Measurements from ENCODE around the gene PRKG2. TPM values are rescaled to one million over a fixed set of nuclear protein-coding genes. Genes with fewer than 3 reads are reported as not detected.

The PRKG2 gene
- under 1 TPM; 0.15 to 0.25 TPM for total RNA-seq

GRCh38 chr4:81214881-81215868, at the start of gene PRKG2:
PRKG2 (minus strand) TSS chr4:81215222; CDS start chr4:81205047, 10,175 bp downstream.
- CTCF ChIA-PET, result no interaction called here
- Mint-ChIP-seq H3K36me3 (ENCODE audit: low read depth) (no peaks in the 10 kb centered on the region), H3K4me1 (peaks cover 9% of the 10 kb centered on the region), H3K27me3 (peaks cover 45% of the 10 kb centered on the region), H3K27ac (no peak within 1 kb of the TSS), H3K9me3 (no peaks in the 10 kb centered on the region), H3K4me3 (peak within 1 kb of the TSS; percentile 54)
- no peak for DNase-seq
- POLR2A ChIA-PET, result no interaction called here

- no peaks in the 10 kb centered on the region for H3K36me3 Mint-ChIP-seq (ENCODE audit: low read depth)
- ChIA-PET POLR2A (no interaction called here), CTCF (no interaction called here)
- DNase-seq, result no peak
- no peaks in the 10 kb centered on the region for H3K4me1 Mint-ChIP-seq
- no peak overlapping the region for H3K4me3 Mint-ChIP-seq
- H3K27me3 Mint-ChIP-seq, result peaks cover 3% of the 10 kb centered on the region
- H3K9me3 Mint-ChIP-seq, result no peaks in the 10 kb centered on the region
- no peak overlapping the region for H3K27ac Mint-ChIP-seq
Measured at GRCh38 chr4:81260443-81261101, 45.5 kb upstream of the PRKG2 start.

- no peak overlapping the region for H3K27ac Mint-ChIP-seq
- CTCF ChIA-PET, result interaction anchor here (1.3 kb wide), 1 partner anchor 13 kb away, joined by 3 read pairs; no protein-coding TSS in a partner anchor
- H3K4me1 Mint-ChIP-seq, result no peaks in the 10 kb centered on the region
Measured at GRCh38 chr4:81258841-81259550, 44.0 kb upstream of the PRKG2 start.

GRCh38 chr4:81257816-81258215, 42.8 kb upstream of the PRKG2 start:
- H3K36me3 Mint-ChIP-seq (ENCODE audit: low read depth), result no peaks in the 10 kb centered on the region
- H3K27ac Mint-ChIP-seq, result no peak overlapping the region
- CTCF ChIA-PET, result no interaction called here
- H3K27me3 Mint-ChIP-seq, result peaks cover 3% of the 10 kb centered on the region
- DNase-seq, result no peak
- POLR2A ChIA-PET, result no interaction called here
- H3K9me3 Mint-ChIP-seq, result no peaks in the 10 kb centered on the region
- no peaks in the 10 kb centered on the region for H3K4me1 Mint-ChIP-seq
- no peak overlapping the region for H3K4me3 Mint-ChIP-seq

More at GRCh38 chr4:81258841-81259550, 44.0 kb upstream of the PRKG2 start:
- no peak overlapping the region for H3K4me3 Mint-ChIP-seq
- no peaks in the 10 kb centered on the region for H3K9me3 Mint-ChIP-seq
- H3K27me3 Mint-ChIP-seq, result peaks cover 3% of the 10 kb centered on the region
- POLR2A ChIA-PET, result no interaction called here
- no peak for DNase-seq
- no peaks in the 10 kb centered on the region for H3K36me3 Mint-ChIP-seq (ENCODE audit: low read depth)

GRCh38 chr4:81257021-81257420, 42.0 kb upstream of the PRKG2 start:
- Mint-ChIP-seq H3K9me3 (no peaks in the 10 kb centered on the region), H3K27me3 (peaks cover 3% of the 10 kb centered on the region), H3K36me3 (ENCODE audit: low read depth) (no peaks in the 10 kb centered on the region), H3K27ac (no peak overlapping the region), H3K4me3 (no peak overlapping the region), H3K4me1 (no peaks in the 10 kb centered on the region)
- no peak for DNase-seq
- POLR2A ChIA-PET, result no interaction called here
- CTCF ChIA-PET, result no interaction called here

GRCh38 chr4:81256059-81256970, 41.3 kb upstream of the PRKG2 start:
- Mint-ChIP-seq H3K36me3 (ENCODE audit: low read depth) (no peaks in the 10 kb centered on the region), H3K27me3 (peaks cover 3% of the 10 kb centered on the region), H3K9me3 (no peaks in the 10 kb centered on the region), H3K27ac (no peak overlapping the region), H3K4me3 (no peak overlapping the region), H3K4me1 (no peaks in the 10 kb centered on the region)
- no peak for DNase-seq
- ChIA-PET CTCF (no interaction called here), POLR2A (no interaction called here)

GRCh38 chr4:81255524-81255923, 40.5 kb upstream of the PRKG2 start:
- no peak for DNase-seq
- POLR2A ChIA-PET, result no interaction called here

GRCh38 chr4:81250430-81250829, 35.4 kb upstream of the PRKG2 start:
- no peak for DNase-seq
- Mint-ChIP-seq H3K27ac (no peak overlapping the region), H3K36me3 (ENCODE audit: low read depth) (no peaks in the 10 kb centered on the region), H3K9me3 (no peaks in the 10 kb centered on the region), H3K27me3 (peaks cover 4% of the 10 kb centered on the region), H3K4me3 (no peak overlapping the region), H3K4me1 (no peaks in the 10 kb centered on the region)
- ChIA-PET CTCF (no interaction called here), POLR2A (no interaction called here)

More at GRCh38 chr4:81255524-81255923, 40.5 kb upstream of the PRKG2 start:
- CTCF ChIA-PET, result no interaction called here
- no peak overlapping the region for H3K4me3 Mint-ChIP-seq
- H3K27me3 Mint-ChIP-seq, result peaks cover 4% of the 10 kb centered on the region
- H3K4me1 Mint-ChIP-seq, result no peaks in the 10 kb centered on the region
- no peaks in the 10 kb centered on the region for H3K9me3 Mint-ChIP-seq
- H3K36me3 Mint-ChIP-seq (ENCODE audit: low read depth), result no peaks in the 10 kb centered on the region
- no peak overlapping the region for H3K27ac Mint-ChIP-seq

- no peaks in the 10 kb centered on the region for H3K9me3 Mint-ChIP-seq
- no peaks in the 10 kb centered on the region for H3K4me1 Mint-ChIP-seq
Measured at GRCh38 chr4:81245218-81246009, 30.4 kb upstream of the PRKG2 start.

GRCh38 chr4:81237791-81238190, 22.8 kb upstream of the PRKG2 start:
- Mint-ChIP-seq H3K9me3 (no peaks in the 10 kb centered on the region), H3K4me3 (no peak overlapping the region), H3K27me3 (no peaks in the 10 kb centered on the region), H3K4me1 (no peaks in the 10 kb centered on the region), H3K36me3 (ENCODE audit: low read depth) (no peaks in the 10 kb centered on the region), H3K27ac (no peak overlapping the region)
- DNase-seq, result no peak
- CTCF ChIA-PET, result no interaction called here
- POLR2A ChIA-PET, result no interaction called here

More at GRCh38 chr4:81245218-81246009, 30.4 kb upstream of the PRKG2 start:
- no peaks in the 10 kb centered on the region for H3K36me3 Mint-ChIP-seq (ENCODE audit: low read depth)
- ChIA-PET POLR2A (no interaction called here), CTCF (no interaction called here)
- H3K27ac Mint-ChIP-seq, result no peak overlapping the region
- no peak for DNase-seq
- no peak overlapping the region for H3K4me3 Mint-ChIP-seq
- peaks cover 2% of the 10 kb centered on the region for H3K27me3 Mint-ChIP-seq

GRCh38 chr4:81235982-81236749, 21.1 kb upstream of the PRKG2 start:
- Mint-ChIP-seq H3K4me1 (no peaks in the 10 kb centered on the region), H3K9me3 (peaks cover 5% of the 10 kb centered on the region), H3K27me3 (no peaks in the 10 kb centered on the region), H3K27ac (no peak overlapping the region), H3K36me3 (ENCODE audit: low read depth) (no peaks in the 10 kb centered on the region), H3K4me3 (no peak overlapping the region)
- ChIA-PET CTCF (no interaction called here), POLR2A (no interaction called here)
- DNase-seq, result no peak
